ENCODE results near the gene SLC2A6.

- TF ChIP-seq CTCF (IDR thresholded peaks at IDR 0.05; ENCODE audit: poor library complexity) (no peak), EZH2 (IDR thresholded peaks at IDR 0.05; ENCODE audit: borderline replicate concordance) (no peak), EZH2phosphoT487 (IDR thresholded peaks at IDR 0.05; ENCODE audit: low read depth, severe bottlenecking, unreplicated experiment) (no peak)
These were observed 46.8 kb upstream of the SLC2A6 start for GRCh38 chr9:133525677-133526076.
